ENCODE measurements around the gene MINDY4B. TPM values are rescaled to one million over a fixed set of nuclear protein-coding genes. Genes with fewer than 3 reads are reported as not detected.

Gene MINDY4B
- total and polyA plus RNA-seq, 7 experiments from 2014 or later: not detected

- no peak overlapping the region for H3K27ac ChIP-seq (ENCODE audit: low read depth, low read length)
- CTCF ChIA-PET: no interaction called here
- Mint-ChIP-seq H3K4me1 (peaks cover 0 to 11% (median 7%) of the 10 kb centered on the region in 7 donors), H3K27me3 (peaks cover 13 to 43% (median 22%) of the 10 kb centered on the region in 5 donors), H3K9me3 (peaks cover 0 to 2% (median 0%) of the 10 kb centered on the region in 11 donors), H3K4me3 (no peak overlapping the region), H3K27ac (no peak overlapping the region), H3K36me3 (no peaks in the 10 kb centered on the region)
- no peaks in the 10 kb centered on the region for H3K4me1 ChIP-seq (ENCODE audit: control insufficient read depth in 2 of 2, insufficient read depth in 2 of 2, low read length in 2 of 2)
- H3K4me3 ChIP-seq (ENCODE audit: low read length): no peak overlapping the region
- H3K27me3 ChIP-seq (ENCODE audit: control insufficient read depth in 2 of 2, insufficient read depth in 2 of 2, low read length in 2 of 2): no peaks in the 10 kb centered on the region
- intact Hi-C loops (cut with micrococcal nuclease): no loop called here
- H3K9me3 ChIP-seq (ENCODE audit: control insufficient read depth in 2 of 3, low read length in 3 of 3): no peaks in the 10 kb centered on the region
- no peaks in the 10 kb centered on the region for H3K36me3 ChIP-seq (ENCODE audit: control insufficient read depth in 2 of 3, insufficient read depth in 3 of 3, low read length in 3 of 3)
- no peak for DNase-seq
- ATAC-seq: no peak
- POLR2A ChIA-PET: no interaction called here
Observed at GRCh38 chr3:150921209-150921608, 16.0 kb upstream of the MINDY4B start.

GRCh38 chr3:150920236-150920635, 15.0 kb upstream of the MINDY4B start:
- intact Hi-C loops (cut with micrococcal nuclease): no loop called here
- H3K36me3 ChIP-seq (ENCODE audit: control insufficient read depth in 2 of 3, insufficient read depth in 3 of 3, low read length in 3 of 3): no peaks in the 10 kb centered on the region
- Mint-ChIP-seq H3K27me3 (peaks cover 7 to 42% (median 13%) of the 10 kb centered on the region in 5 donors), H3K4me1 (peaks cover 0 to 3% (median 0%) of the 10 kb centered on the region in 7 donors), H3K9me3 (peaks cover 0 to 3% (median 0%) of the 10 kb centered on the region in 11 donors), H3K4me3 (no peak overlapping the region), H3K27ac (no peak overlapping the region), H3K36me3 (no peaks in the 10 kb centered on the region)
- DNase-seq (no peak), ATAC-seq (no peak)
- H3K4me1 ChIP-seq (ENCODE audit: control insufficient read depth in 2 of 2, insufficient read depth in 2 of 2, low read length in 2 of 2): no peaks in the 10 kb centered on the region
- no peaks in the 10 kb centered on the region for H3K9me3 ChIP-seq (ENCODE audit: control insufficient read depth in 2 of 3, low read length in 3 of 3)
- no peak overlapping the region for H3K27ac ChIP-seq (ENCODE audit: low read depth, low read length)
- ChIA-PET POLR2A (no interaction called here), CTCF (no interaction called here)
- no peak overlapping the region for H3K4me3 ChIP-seq (ENCODE audit: low read length)
- H3K27me3 ChIP-seq (ENCODE audit: control insufficient read depth in 2 of 2, insufficient read depth in 2 of 2, low read length in 2 of 2): no peaks in the 10 kb centered on the region

- intact Hi-C loops (cut with micrococcal nuclease): no loop called here
- peaks cover 0 to 2% (median 0%) of the 10 kb centered on the region in 7 donors for H3K4me1 Mint-ChIP-seq
- DNase-seq (no peak), ATAC-seq (no peak)
- CTCF ChIA-PET: no interaction called here
- H3K9me3 Mint-ChIP-seq: peaks cover 0 to 3% (median 0%) of the 10 kb centered on the region in 11 donors
- no peaks in the 10 kb centered on the region for H3K9me3 ChIP-seq (ENCODE audit: control insufficient read depth in 2 of 3, low read length in 3 of 3)
- H3K4me1 ChIP-seq (ENCODE audit: control insufficient read depth in 2 of 2, insufficient read depth in 2 of 2, low read length in 2 of 2): no peaks in the 10 kb centered on the region
- no peaks in the 10 kb centered on the region for H3K27me3 ChIP-seq (ENCODE audit: control insufficient read depth in 2 of 2, insufficient read depth in 2 of 2, low read length in 2 of 2)
- H3K4me3 ChIP-seq (ENCODE audit: low read length): no peak overlapping the region
- no peak overlapping the region for H3K27ac ChIP-seq (ENCODE audit: low read depth, low read length)
- H3K4me3 Mint-ChIP-seq: no peak overlapping the region
- H3K36me3 Mint-ChIP-seq: no peaks in the 10 kb centered on the region
- POLR2A ChIA-PET: no interaction called here
- H3K36me3 ChIP-seq (ENCODE audit: control insufficient read depth in 2 of 3, insufficient read depth in 3 of 3, low read length in 3 of 3): no peaks in the 10 kb centered on the region
- H3K27me3 Mint-ChIP-seq: peaks cover 5 to 37% (median 10%) of the 10 kb centered on the region in 5 donors
- H3K27ac Mint-ChIP-seq: no peak overlapping the region
Observed at GRCh38 chr3:150917951-150918350, 12.7 kb upstream of the MINDY4B start.

GRCh38 chr3:150913133-150913922, 8.1 kb upstream of the MINDY4B start:
- Histone ChIP-seq H3K27me3 (ENCODE audit: control insufficient read depth in 2 of 2, insufficient read depth in 2 of 2, low read length in 2 of 2) (no peaks in the 10 kb centered on the region), H3K36me3 (ENCODE audit: control insufficient read depth in 2 of 3, insufficient read depth in 3 of 3, low read length in 3 of 3) (no peaks in the 10 kb centered on the region), H3K27ac (ENCODE audit: low read depth, low read length) (no peak overlapping the region), H3K9me3 (ENCODE audit: control insufficient read depth in 2 of 3, low read length in 3 of 3) (no peaks in the 10 kb centered on the region), H3K4me3 (ENCODE audit: low read length) (no peak overlapping the region), H3K4me1 (ENCODE audit: control insufficient read depth in 2 of 2, insufficient read depth in 2 of 2, low read length in 2 of 2) (no peaks in the 10 kb centered on the region)
- Mint-ChIP-seq H3K36me3 (no peaks in the 10 kb centered on the region), H3K9me3 (peaks cover 0 to 3% (median 0%) of the 10 kb centered on the region in 11 donors), H3K4me1 (peaks cover 0 to 3% (median 0%) of the 10 kb centered on the region in 7 donors), H3K27ac (no peak overlapping the region), H3K4me3 (no peak overlapping the region), H3K27me3 (peaks cover 5 to 38% (median 14%) of the 10 kb centered on the region in 5 donors)
- ChIA-PET CTCF (no interaction called here), POLR2A (no interaction called here)
- intact Hi-C loops (cut with micrococcal nuclease): no loop called here
- ATAC-seq: no peak
- DNase-seq: no peak

GRCh38 chr3:150912501-150912900, 7.3 kb upstream of the MINDY4B start:
- POLR2A ChIA-PET: no interaction called here
- Mint-ChIP-seq H3K9me3 (peaks cover 0 to 3% (median 0%) of the 10 kb centered on the region in 11 donors), H3K4me3 (no peak overlapping the region), H3K36me3 (no peaks in the 10 kb centered on the region), H3K27ac (no peak overlapping the region), H3K4me1 (peaks cover 0 to 3% (median 0%) of the 10 kb centered on the region in 7 donors), H3K27me3 (peaks cover 9 to 40% (median 18%) of the 10 kb centered on the region in 5 donors)
- H3K4me3 ChIP-seq (ENCODE audit: low read length): no peak overlapping the region
- no peak for ATAC-seq
- no peaks in the 10 kb centered on the region for H3K4me1 ChIP-seq (ENCODE audit: control insufficient read depth in 2 of 2, insufficient read depth in 2 of 2, low read length in 2 of 2)
- CTCF ChIA-PET: no interaction called here
- DNase-seq: no peak
- no peaks in the 10 kb centered on the region for H3K36me3 ChIP-seq (ENCODE audit: control insufficient read depth in 2 of 3, insufficient read depth in 3 of 3, low read length in 3 of 3)
- H3K27me3 ChIP-seq (ENCODE audit: control insufficient read depth in 2 of 2, insufficient read depth in 2 of 2, low read length in 2 of 2): no peaks in the 10 kb centered on the region
- no peak overlapping the region for H3K27ac ChIP-seq (ENCODE audit: low read depth, low read length)
- no peaks in the 10 kb centered on the region for H3K9me3 ChIP-seq (ENCODE audit: control insufficient read depth in 2 of 3, low read length in 3 of 3)
- intact Hi-C loops (cut with micrococcal nuclease): no loop called here

- CTCF ChIA-PET: interaction anchor here (0.5 kb wide), 1 partner anchor 175 kb away, joined by 3 read pairs; no protein-coding TSS in a partner anchor
- no peaks in the 10 kb centered on the region for H3K27me3 ChIP-seq (ENCODE audit: control insufficient read depth in 2 of 2, insufficient read depth in 2 of 2, low read length in 2 of 2)
- H3K36me3 Mint-ChIP-seq: no peaks in the 10 kb centered on the region
Observed at GRCh38 chr3:150911771-150912170, 6.5 kb upstream of the MINDY4B start.

GRCh38 chr3:150906461-150906860, 1.2 kb upstream of the MINDY4B start:
- intact Hi-C loops (cut with micrococcal nuclease): no loop called here
- Mint-ChIP-seq H3K4me1 (no peaks in the 10 kb centered on the region), H3K4me3 (no peak overlapping the region), H3K27ac (no peak overlapping the region), H3K36me3 (no peaks in the 10 kb centered on the region), H3K27me3 (peaks cover 10 to 49% (median 32%) of the 10 kb centered on the region in 5 donors), H3K9me3 (peaks cover 0 to 2% (median 0%) of the 10 kb centered on the region in 11 donors)
- CTCF ChIA-PET: no interaction called here
- DNase-seq (no peak), ATAC-seq (no peak)
- H3K27ac ChIP-seq (ENCODE audit: low read depth, low read length): no peak overlapping the region
- no peaks in the 10 kb centered on the region for H3K9me3 ChIP-seq (ENCODE audit: control insufficient read depth in 2 of 3, low read length in 3 of 3)
- no peaks in the 10 kb centered on the region for H3K36me3 ChIP-seq (ENCODE audit: control insufficient read depth in 2 of 3, insufficient read depth in 3 of 3, low read length in 3 of 3)
- POLR2A ChIA-PET: no interaction called here
- H3K4me3 ChIP-seq (ENCODE audit: low read length): no peak overlapping the region
- no peaks in the 10 kb centered on the region for H3K4me1 ChIP-seq (ENCODE audit: control insufficient read depth in 2 of 2, insufficient read depth in 2 of 2, low read length in 2 of 2)
- H3K27me3 ChIP-seq (ENCODE audit: control insufficient read depth in 2 of 2, insufficient read depth in 2 of 2, low read length in 2 of 2): no peaks in the 10 kb centered on the region

More at GRCh38 chr3:150911771-150912170, 6.5 kb upstream of the MINDY4B start:
- ATAC-seq (no peak), DNase-seq (no peak)
- Mint-ChIP-seq H3K4me1 (peaks cover 0 to 3% (median 0%) of the 10 kb centered on the region in 7 donors), H3K27ac (no peak overlapping the region), H3K27me3 (peaks cover 11 to 45% (median 20%) of the 10 kb centered on the region in 5 donors), H3K9me3 (peaks cover 0 to 3% (median 0%) of the 10 kb centered on the region in 11 donors), H3K4me3 (no peak overlapping the region)
- Histone ChIP-seq H3K9me3 (ENCODE audit: control insufficient read depth in 2 of 3, low read length in 3 of 3) (no peaks in the 10 kb centered on the region), H3K4me1 (ENCODE audit: control insufficient read depth in 2 of 2, insufficient read depth in 2 of 2, low read length in 2 of 2) (no peaks in the 10 kb centered on the region), H3K36me3 (ENCODE audit: control insufficient read depth in 2 of 3, insufficient read depth in 3 of 3, low read length in 3 of 3) (no peaks in the 10 kb centered on the region), H3K27ac (ENCODE audit: low read depth, low read length) (no peak overlapping the region), H3K4me3 (ENCODE audit: low read length) (no peak overlapping the region)
- POLR2A ChIA-PET: no interaction called here
- intact Hi-C loops (cut with micrococcal nuclease): no loop called here

Measured in naive thymus-derived CD4-positive, alpha-beta T cell (primary cell).